Gastroesophageal sphincter (tissue), 3 donors: ENCODE measurements around the gene RAB11FIP5.
"Not testable (repeated sequence)": the region's sequence is repeated elsewhere in the genome, so short reads cannot be mapped to it uniquely, and the experiment has no call there.

Experiments used
- CTCF ChIP-seq, 4 experiments: fragments of 200-600 bp in 2 of 4; fragments of 450-650 bp in 2 of 4; sonication (generic) in 1 of 4; IDR thresholded peaks; one replicate each; pipeline ENCODE4 v1.5.1; 2017 to 2019; ENCODE audit warnings: antibody characterized with exemption in 4 of 4, mild to moderate bottlenecking in 2 of 4, moderate library complexity in 2 of 4
- POLR2AphosphoS5 ChIP-seq: sonication (generic); formaldehyde crosslinking; IDR thresholded peaks from one replicate; pipeline ENCODE4 v1.6.1; 2017; ENCODE audit warnings: antibody characterized with exemption

- TF ChIP-seq CTCF (IDR thresholded peaks at IDR 0.05); POLR2AphosphoS5: not testable (repeated sequence)
Measured at GRCh38 chr2:73119611-73120239, 7.0 kb upstream of the RAB11FIP5 start.
